ENCODE results near the gene SF3B2.

SF3B2 gene

GRCh38 chr11:66050581-66051231 is 1.5 kb upstream of the SF3B2 start:
- in situ Hi-C loops (cut with MboI; ENCODE audit: low pct_unique_long_range_greater_than_20kb, low sequenced_read_pairs, unreplicated experiment): no loop called here
- DNase-seq (ENCODE audit: low spot score): peak; percentile 14
- TF ChIP-seq CTCF (IDR thresholded peaks at IDR 0.05; ENCODE audit: extremely low read depth, insufficient read depth, missing control alignments): no peak

DNA sequence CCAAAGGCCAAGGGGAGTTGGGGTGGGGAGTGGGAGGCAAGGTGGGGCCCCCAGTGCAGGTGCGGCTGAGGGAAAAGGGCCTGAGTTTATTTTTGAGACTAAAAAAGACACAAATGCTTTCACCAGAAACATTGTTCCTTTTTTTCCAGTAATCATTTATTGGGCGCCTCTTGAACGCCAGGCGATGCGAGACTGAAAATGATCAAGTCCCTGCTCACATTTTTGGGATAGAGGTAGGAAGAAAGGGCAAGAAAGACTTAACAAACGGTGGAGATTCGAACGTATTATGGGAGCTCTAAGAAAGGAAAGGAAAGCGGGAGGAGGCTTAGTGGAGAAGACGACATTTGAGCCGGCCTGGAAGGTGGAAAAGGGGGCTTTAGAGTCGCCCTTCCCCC is 796 bp upstream of the SF3B2 start:
- DNase-seq (ENCODE audit: low spot score): no peak
- in situ Hi-C loops (cut with MboI; ENCODE audit: low pct_unique_long_range_greater_than_20kb, low sequenced_read_pairs, unreplicated experiment): no loop called here
- TF ChIP-seq CTCF (IDR thresholded peaks at IDR 0.05; ENCODE audit: extremely low read depth, insufficient read depth, missing control alignments): no peak

- no peak for DNase-seq (ENCODE audit: low spot score)
- in situ Hi-C loops (cut with MboI; ENCODE audit: low pct_unique_long_range_greater_than_20kb, low sequenced_read_pairs, unreplicated experiment): no loop called here
- no peak for TF ChIP-seq CTCF (IDR thresholded peaks at IDR 0.05; ENCODE audit: extremely low read depth, insufficient read depth, missing control alignments)
These were observed 459 bp downstream of the SF3B2 start for GRCh38 chr11:66052664-66052982.

- in situ Hi-C loops (cut with MboI; ENCODE audit: low pct_unique_long_range_greater_than_20kb, low sequenced_read_pairs, unreplicated experiment): no loop called here
- no peak for DNase-seq (ENCODE audit: low spot score)
- TF ChIP-seq CTCF (IDR thresholded peaks at IDR 0.05; ENCODE audit: extremely low read depth, insufficient read depth, missing control alignments): no peak
These were observed 2.9 kb downstream of the SF3B2 start for GRCh38 chr11:66055021-66055420.

- no peak for DNase-seq (ENCODE audit: low spot score)
- no peak for TF ChIP-seq CTCF (IDR thresholded peaks at IDR 0.05; ENCODE audit: extremely low read depth, insufficient read depth, missing control alignments)
- in situ Hi-C loops (cut with MboI; ENCODE audit: low pct_unique_long_range_greater_than_20kb, low sequenced_read_pairs, unreplicated experiment): no loop called here
These were observed 4.3 kb downstream of the SF3B2 start for GRCh38 chr11:66056501-66056900.

DNA sequence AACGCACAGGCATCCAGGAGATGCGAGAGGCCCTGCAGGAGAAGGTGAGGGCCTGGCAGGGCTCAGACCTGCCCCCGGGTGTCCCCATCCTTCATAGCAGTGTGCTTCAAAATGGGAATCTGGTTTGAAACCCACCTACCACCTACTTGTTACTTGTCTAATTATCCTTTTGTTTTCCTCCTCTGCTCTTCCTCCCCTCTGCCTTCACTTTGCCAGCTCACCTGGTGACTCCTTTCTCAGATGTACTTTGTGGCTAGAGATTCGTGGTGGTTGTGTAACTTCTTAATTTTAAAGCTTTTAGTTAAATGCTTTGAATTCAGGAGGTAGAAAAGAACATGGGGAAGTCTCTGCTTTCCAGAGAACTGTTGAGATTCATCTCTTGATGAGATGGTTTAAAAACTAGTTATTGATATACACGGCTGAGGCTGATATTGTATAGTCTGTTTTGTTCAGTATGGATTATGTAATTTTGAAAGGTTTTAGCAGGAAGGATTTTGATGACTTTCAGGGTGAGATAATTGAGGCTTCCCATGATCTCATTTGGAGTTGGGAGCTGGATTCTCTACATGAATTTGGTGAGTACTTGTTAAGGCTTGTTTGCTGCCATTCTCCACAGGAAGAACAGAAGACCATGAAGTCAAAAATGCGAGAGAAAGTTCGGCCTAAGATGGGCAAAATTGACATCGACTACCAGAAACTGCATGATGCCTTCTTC is 8.0 kb downstream of the SF3B2 start:
- in situ Hi-C loops (cut with MboI; ENCODE audit: low pct_unique_long_range_greater_than_20kb, low sequenced_read_pairs, unreplicated experiment): no loop called here
- no peak for DNase-seq (ENCODE audit: low spot score)
- TF ChIP-seq CTCF (IDR thresholded peaks at IDR 0.05; ENCODE audit: extremely low read depth, insufficient read depth, missing control alignments): no peak

Measured in GM13977 (cell line).